ENCODE measurements around the gene FLRT2.

The FLRT2 gene

DNA sequence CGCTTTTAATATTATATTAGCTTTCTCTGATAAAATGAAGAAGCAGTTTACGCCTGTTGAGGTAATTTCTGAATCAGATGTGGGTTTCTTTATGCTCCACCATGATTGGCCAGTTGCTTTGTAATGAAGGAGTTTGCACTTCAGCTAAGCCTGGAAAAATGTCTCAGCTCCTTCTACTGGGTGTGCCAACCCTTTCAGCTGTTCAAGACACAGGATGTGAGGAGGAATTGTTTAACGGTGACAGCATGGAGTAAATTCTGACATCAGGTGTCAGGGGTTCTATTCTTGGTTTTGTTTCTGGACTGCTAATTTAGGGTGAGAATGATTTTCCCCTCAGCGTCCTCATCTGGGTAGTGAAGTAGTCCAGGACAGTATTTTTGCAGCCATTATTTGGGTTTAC is 43.5 kb downstream of the FLRT2 start:
- no peak overlapping the region for H3K4me2 ChIP-seq (ENCODE audit: low read length)
- H3K9ac ChIP-seq (ENCODE audit: low read length) = no peak overlapping the region
- H4K20me1 ChIP-seq (ENCODE audit: insufficient read depth, low read length) = no peaks in the 10 kb centered on the region
- H2AFZ ChIP-seq (ENCODE audit: low read length) = no peak overlapping the region
- no peaks in the 10 kb centered on the region for H3F3A ChIP-seq (ENCODE audit: insufficient read depth, low read length)
- no peaks in the 10 kb centered on the region for H3K36me3 ChIP-seq (ENCODE audit: insufficient read depth, low read length)
- no peaks in the 10 kb centered on the region for H3K9me2 ChIP-seq (ENCODE audit: low read depth, low read length)
- H3K27ac ChIP-seq (ENCODE audit: low read depth, low read length, poor library complexity, severe bottlenecking) = no peak overlapping the region
- H3K9me3 ChIP-seq (ENCODE audit: low read length) = no peaks in the 10 kb centered on the region
- no peaks in the 10 kb centered on the region for H3K4me1 ChIP-seq (ENCODE audit: insufficient read depth, low read length, severe bottlenecking)
- TF ChIP-seq CTCF (IDR thresholded peaks at IDR 0.05; ENCODE audit: low read length) (no peak), EZH2 (IDR thresholded peaks at IDR 0.05; ENCODE audit: borderline replicate concordance, low read length) (no peak)
- no peaks in the 10 kb centered on the region for H3K79me2 ChIP-seq (ENCODE audit: insufficient read depth, low read length)
- H3K4me3 ChIP-seq (ENCODE audit: low read depth, low read length, poor library complexity, severe bottlenecking) = no peak overlapping the region
- H3K27me3 ChIP-seq (ENCODE audit: insufficient read depth, low read length) = no peaks in the 10 kb centered on the region

- Histone ChIP-seq H3K27ac (ENCODE audit: low read depth, low read length, poor library complexity, severe bottlenecking) (no peak overlapping the region), H3K9ac (ENCODE audit: low read length) (no peak overlapping the region), H3K4me1 (ENCODE audit: insufficient read depth, low read length, severe bottlenecking) (no peaks in the 10 kb centered on the region), H2AFZ (ENCODE audit: low read length) (no peak overlapping the region), H3K4me2 (ENCODE audit: low read length) (no peak overlapping the region), H3K4me3 (ENCODE audit: low read depth, low read length, poor library complexity, severe bottlenecking) (no peak overlapping the region), H3K27me3 (ENCODE audit: insufficient read depth, low read length) (no peaks in the 10 kb centered on the region), H3F3A (ENCODE audit: insufficient read depth, low read length) (no peaks in the 10 kb centered on the region), H3K79me2 (ENCODE audit: insufficient read depth, low read length) (no peaks in the 10 kb centered on the region), H3K9me3 (ENCODE audit: low read length) (no peaks in the 10 kb centered on the region), H4K20me1 (ENCODE audit: insufficient read depth, low read length) (no peaks in the 10 kb centered on the region), H3K36me3 (ENCODE audit: insufficient read depth, low read length) (no peaks in the 10 kb centered on the region), H3K9me2 (ENCODE audit: low read depth, low read length) (no peaks in the 10 kb centered on the region)
- TF ChIP-seq EZH2 (IDR thresholded peaks at IDR 0.05; ENCODE audit: borderline replicate concordance, low read length) = no peak
- TF ChIP-seq CTCF (IDR thresholded peaks at IDR 0.05; ENCODE audit: low read length) = no peak
These were observed 45.1 kb downstream of the FLRT2 start for GRCh38 chr14:85574853-85575616.

GRCh38 chr14:85575617-85575898 is 45.6 kb downstream of the FLRT2 start:
- Histone ChIP-seq H3K27ac (ENCODE audit: low read depth, low read length, poor library complexity, severe bottlenecking) (no peak overlapping the region), H3K27me3 (ENCODE audit: insufficient read depth, low read length) (no peaks in the 10 kb centered on the region), H3K4me1 (ENCODE audit: insufficient read depth, low read length, severe bottlenecking) (no peaks in the 10 kb centered on the region), H3K9me2 (ENCODE audit: low read depth, low read length) (no peaks in the 10 kb centered on the region), H3F3A (ENCODE audit: insufficient read depth, low read length) (no peaks in the 10 kb centered on the region), H3K4me3 (ENCODE audit: low read depth, low read length, poor library complexity, severe bottlenecking) (no peak overlapping the region), H3K79me2 (ENCODE audit: insufficient read depth, low read length) (no peaks in the 10 kb centered on the region), H2AFZ (ENCODE audit: low read length) (no peak overlapping the region), H3K36me3 (ENCODE audit: insufficient read depth, low read length) (no peaks in the 10 kb centered on the region), H3K9ac (ENCODE audit: low read length) (no peak overlapping the region), H4K20me1 (ENCODE audit: insufficient read depth, low read length) (no peaks in the 10 kb centered on the region), H3K9me3 (ENCODE audit: low read length) (no peaks in the 10 kb centered on the region), H3K4me2 (ENCODE audit: low read length) (no peak overlapping the region)
- TF ChIP-seq CTCF (IDR thresholded peaks at IDR 0.05; ENCODE audit: low read length) (no peak), EZH2 (IDR thresholded peaks at IDR 0.05; ENCODE audit: borderline replicate concordance, low read length) (no peak)
